RWPE1 (cell line): ENCODE results near the gene RAD50.
"Not testable (repeated sequence)": the region's sequence is repeated elsewhere in the genome, so short reads cannot be mapped to it uniquely, and the experiment has no call there.

Experiments used
- CTCF ChIA-PET: fragments of 350-600 bp; sonication (Branson Sonifier 250); formaldehyde crosslinking; extraction: SDS; loops from one replicate; lab custom pipeline; 2021; lab: Yijun Ruan, JAX
- POLR2A ChIA-PET: fragments of 400-600 bp; formaldehyde crosslinking; extraction: SDS; loops from one replicate; lab custom pipeline; 2020; ENCODE audit warnings: antibody characterized with exemption; ENCODE audit not compliant: low non-redundant PET; lab: Yijun Ruan, JAX
- DNase-seq: peaks from one replicate; pipeline ENCODE4 v3.0.0; 2012; ENCODE audit warnings: low spot score
- H3K27ac ChIP-seq: fragments of 450-650 bp; 2 replicates; pipeline ENCODE4 v1.5.1; 2017
- TF ChIP-seq, protein P1 (sequence below): fragments of 450-650 bp; conservative IDR thresholded peaks from 2 replicates; pipeline ENCODE4 v1.5.1; 2017; ENCODE audit warnings: low read depth, mild to moderate bottlenecking

RAD50 gene

GRCh38 chr5:132556153-132556762, 519 bp upstream of the RAD50 start:
- peak overlapping the region; percentile 89 for H3K27ac ChIP-seq
- ChIA-PET POLR2A (interaction anchor here (0.5 to 0.7 kb wide), 3 partner anchors 22 to 1496 kb away, joined by 3 to 5 read pairs (median 3); no protein-coding TSS in a partner anchor), CTCF (no interaction called here)
- TF ChIP-seq, protein P1, sequence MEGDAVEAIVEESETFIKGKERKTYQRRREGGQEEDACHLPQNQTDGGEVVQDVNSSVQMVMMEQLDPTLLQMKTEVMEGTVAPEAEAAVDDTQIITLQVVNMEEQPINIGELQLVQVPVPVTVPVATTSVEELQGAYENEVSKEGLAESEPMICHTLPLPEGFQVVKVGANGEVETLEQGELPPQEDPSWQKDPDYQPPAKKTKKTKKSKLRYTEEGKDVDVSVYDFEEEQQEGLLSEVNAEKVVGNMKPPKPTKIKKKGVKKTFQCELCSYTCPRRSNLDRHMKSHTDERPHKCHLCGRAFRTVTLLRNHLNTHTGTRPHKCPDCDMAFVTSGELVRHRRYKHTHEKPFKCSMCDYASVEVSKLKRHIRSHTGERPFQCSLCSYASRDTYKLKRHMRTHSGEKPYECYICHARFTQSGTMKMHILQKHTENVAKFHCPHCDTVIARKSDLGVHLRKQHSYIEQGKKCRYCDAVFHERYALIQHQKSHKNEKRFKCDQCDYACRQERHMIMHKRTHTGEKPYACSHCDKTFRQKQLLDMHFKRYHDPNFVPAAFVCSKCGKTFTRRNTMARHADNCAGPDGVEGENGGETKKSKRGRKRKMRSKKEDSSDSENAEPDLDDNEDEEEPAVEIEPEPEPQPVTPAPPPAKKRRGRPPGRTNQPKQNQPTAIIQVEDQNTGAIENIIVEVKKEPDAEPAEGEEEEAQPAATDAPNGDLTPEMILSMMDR = no peak
- no peak for DNase-seq

- TF ChIP-seq, protein P1 = no peak
- ChIA-PET POLR2A (interaction anchor here (0.6 kb wide), 1 partner anchor 136 kb away, joined by 4 read pairs; no protein-coding TSS in a partner anchor), CTCF (interaction anchor here (0.6 kb wide), 1 partner anchor 53 kb away, joined by 4 read pairs; no protein-coding TSS in a partner anchor)
- H3K27ac ChIP-seq = peak overlapping the region; percentile 89
- DNase-seq = peak; percentile 31
Measured at GRCh38 chr5:132557478-132558172, 848 bp downstream of the RAD50 start.

GRCh38 chr5:132559383-132560060, 2.7 kb downstream of the RAD50 start:
- ChIA-PET POLR2A (no interaction called here), CTCF (interaction anchor here (0.6 to 0.7 kb wide), 2 partner anchors 320 to 494 kb away, joined by 3 to 4 read pairs; no protein-coding TSS in a partner anchor)
- no peak for DNase-seq
- TF ChIP-seq, protein P1 = no peak
- H3K27ac ChIP-seq = no peak overlapping the region

- H3K27ac ChIP-seq = no peak overlapping the region
- ChIA-PET POLR2A (no interaction called here), CTCF (no interaction called here)
- DNase-seq = no peak
- TF ChIP-seq, protein P1 = no peak
Measured at GRCh38 chr5:132561601-132562000, 4.8 kb downstream of the RAD50 start.

DNA sequence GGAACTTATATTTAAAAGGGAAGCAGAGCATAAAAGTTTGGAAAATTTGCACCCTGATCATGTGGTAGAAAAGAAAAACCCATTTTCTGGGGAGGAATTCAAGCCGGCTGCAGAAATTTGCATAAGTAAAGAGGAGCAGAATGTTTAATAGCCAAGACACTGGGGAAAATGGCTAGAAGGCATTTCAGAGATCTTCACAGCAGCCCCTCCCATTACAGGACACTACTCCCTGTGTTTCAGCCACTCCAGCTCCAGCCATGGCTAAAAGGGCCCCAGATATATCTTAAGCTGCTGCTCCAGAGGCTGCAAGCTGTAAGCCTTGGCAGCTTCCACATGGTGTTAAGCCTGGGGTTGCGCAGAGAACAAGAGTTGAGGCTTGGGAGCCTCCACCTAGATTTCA, 7.8 kb downstream of the RAD50 start:
- H3K27ac ChIP-seq, DNase-seq, CTCF ChIA-PET, POLR2A ChIA-PET: not testable (repeated sequence)

DNA sequence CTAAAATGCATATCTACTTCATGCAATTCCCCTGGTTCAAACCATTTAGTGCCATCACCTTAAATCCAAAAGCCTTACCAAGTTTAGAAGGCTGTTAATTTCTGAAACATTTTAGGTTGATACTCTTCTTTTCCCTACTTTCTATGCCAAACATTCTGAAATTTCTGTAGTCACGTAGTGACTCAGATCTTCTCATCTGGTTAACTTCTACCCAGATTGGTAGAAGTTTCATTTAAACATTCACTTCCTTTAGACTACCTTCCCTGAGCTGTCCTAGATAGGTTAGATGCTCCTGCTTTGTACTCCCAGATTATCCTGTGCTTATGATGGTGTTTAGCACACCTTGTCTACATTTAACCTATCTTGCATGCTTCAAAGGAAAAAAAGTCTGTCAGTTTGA, 9.9 kb downstream of the RAD50 start:
- POLR2A ChIA-PET = no interaction called here
- CTCF ChIA-PET = no interaction called here
- TF ChIP-seq, protein P1 = no peak
- no peak for DNase-seq
- no peak overlapping the region for H3K27ac ChIP-seq
